Measurements from ENCODE around the gene KCNA5. TPM values are rescaled to one million over a fixed set of nuclear protein-coding genes. Genes with fewer than 3 reads are reported as not detected.
A peak's percentile ranks its signal among the peaks of the same experiment; 100 is the strongest.

The KCNA5 gene
- total RNA-seq, 6 donors from 2014 or later, result 0.61 to 1.3 (median 0.71) TPM; not detected in 2

DNA sequence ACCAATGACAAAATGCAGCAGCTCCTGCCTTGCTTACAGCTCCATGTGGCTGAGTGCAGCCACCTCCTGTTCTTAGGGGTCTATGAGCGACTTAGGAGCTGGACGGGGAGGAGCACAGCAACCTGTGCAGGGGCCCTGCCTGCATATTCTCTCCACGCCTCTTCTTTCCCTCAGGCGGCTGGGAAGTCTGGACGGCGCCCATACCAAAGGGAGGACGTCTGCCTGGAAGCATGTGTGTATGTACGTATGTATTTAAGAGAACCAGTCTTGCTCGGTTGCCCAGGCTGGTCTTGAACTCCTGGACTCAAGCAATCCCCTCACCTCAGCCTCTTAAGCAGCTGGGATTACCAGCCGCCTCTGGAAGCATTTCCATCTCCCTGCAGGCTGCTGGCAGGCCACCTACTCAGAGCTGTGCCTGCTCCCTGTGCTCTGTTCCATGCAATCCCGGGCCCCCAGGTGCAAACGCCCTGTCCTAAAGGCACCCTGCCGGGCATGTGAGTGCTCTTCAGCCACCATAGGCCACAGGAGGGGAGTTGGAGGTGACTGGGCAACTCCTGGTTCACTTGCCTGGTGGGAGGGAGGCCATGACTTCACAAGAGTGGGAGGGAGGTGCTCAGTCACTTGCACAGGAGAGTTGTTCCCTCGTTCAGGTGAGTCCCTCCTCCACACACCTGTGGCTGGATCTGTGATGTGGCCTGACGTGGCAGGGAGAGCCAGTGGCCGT is 44.3 kb downstream of the KCNA5 start:
- Histone ChIP-seq H3K27me3 (no peaks in the 10 kb centered on the region), H3K9me3 (no peaks in the 10 kb centered on the region), H3K27ac (no peak overlapping the region), H3K4me3 (no peak overlapping the region), H3K4me1 (no peaks in the 10 kb centered on the region), H3K36me3 (no peaks in the 10 kb centered on the region)
- TF ChIP-seq POLR2AphosphoS5 (IDR thresholded peaks at IDR 0.05), result no peak
- TF ChIP-seq, protein P1, sequence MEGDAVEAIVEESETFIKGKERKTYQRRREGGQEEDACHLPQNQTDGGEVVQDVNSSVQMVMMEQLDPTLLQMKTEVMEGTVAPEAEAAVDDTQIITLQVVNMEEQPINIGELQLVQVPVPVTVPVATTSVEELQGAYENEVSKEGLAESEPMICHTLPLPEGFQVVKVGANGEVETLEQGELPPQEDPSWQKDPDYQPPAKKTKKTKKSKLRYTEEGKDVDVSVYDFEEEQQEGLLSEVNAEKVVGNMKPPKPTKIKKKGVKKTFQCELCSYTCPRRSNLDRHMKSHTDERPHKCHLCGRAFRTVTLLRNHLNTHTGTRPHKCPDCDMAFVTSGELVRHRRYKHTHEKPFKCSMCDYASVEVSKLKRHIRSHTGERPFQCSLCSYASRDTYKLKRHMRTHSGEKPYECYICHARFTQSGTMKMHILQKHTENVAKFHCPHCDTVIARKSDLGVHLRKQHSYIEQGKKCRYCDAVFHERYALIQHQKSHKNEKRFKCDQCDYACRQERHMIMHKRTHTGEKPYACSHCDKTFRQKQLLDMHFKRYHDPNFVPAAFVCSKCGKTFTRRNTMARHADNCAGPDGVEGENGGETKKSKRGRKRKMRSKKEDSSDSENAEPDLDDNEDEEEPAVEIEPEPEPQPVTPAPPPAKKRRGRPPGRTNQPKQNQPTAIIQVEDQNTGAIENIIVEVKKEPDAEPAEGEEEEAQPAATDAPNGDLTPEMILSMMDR (IDR thresholded peaks at IDR 0.05), result no peak
- no peak for TF ChIP-seq POLR2A (IDR thresholded peaks at IDR 0.05)
- TF ChIP-seq EP300 (IDR thresholded peaks at IDR 0.05), result no peak
- ATAC-seq (ENCODE audit: low FRiP score in 2 of 2) (no peak), DNase-seq (no peak)
- WGBS, 2 donors, result 80 to 87% methylated on average over 10 to 13 of the region's 16 CpGs

DNA sequence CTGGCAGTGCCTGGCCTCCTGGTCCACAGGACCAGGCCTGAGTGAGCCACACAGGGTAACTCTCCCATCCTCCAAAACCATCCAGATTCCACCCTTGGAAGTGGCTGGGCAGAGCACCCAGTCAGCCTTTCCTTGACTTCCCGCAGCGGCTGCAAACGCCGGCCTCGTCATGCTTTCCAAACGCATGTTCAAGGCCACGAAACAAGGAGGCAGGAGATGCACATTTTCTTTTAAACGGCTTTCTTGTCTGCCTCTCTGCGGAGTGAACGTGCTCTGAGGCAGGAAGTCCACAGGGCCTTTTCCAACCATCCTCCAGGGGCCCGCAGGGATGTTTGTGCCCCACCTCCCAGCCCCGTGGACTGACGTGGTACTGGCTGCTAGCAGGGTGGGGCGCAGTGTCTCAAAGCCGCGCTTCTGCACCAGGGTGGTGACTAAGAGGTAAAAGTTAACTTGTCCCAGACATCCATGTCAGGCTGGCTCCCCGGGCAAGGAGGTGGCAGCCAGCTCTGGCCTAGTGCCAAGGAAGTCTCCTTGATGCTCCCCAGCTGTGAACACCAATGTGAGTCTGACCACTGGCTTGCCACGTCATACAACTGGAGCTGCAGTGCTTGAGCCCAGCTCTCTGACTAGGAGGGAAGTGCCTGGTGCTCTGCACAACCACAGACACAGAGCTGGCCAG is 45.0 kb downstream of the KCNA5 start:
- ATAC-seq (ENCODE audit: low FRiP score in 2 of 2) (peak in 1 of 2 donors; percentile 6), DNase-seq (peak in 1 of 2 donors; percentile 69)
- Histone ChIP-seq H3K9me3 (no peaks in the 10 kb centered on the region), H3K4me3 (no peak overlapping the region), H3K4me1 (no peaks in the 10 kb centered on the region), H3K27me3 (no peaks in the 10 kb centered on the region), H3K27ac (no peak overlapping the region), H3K36me3 (no peaks in the 10 kb centered on the region)
- WGBS, 2 donors, result 78 to 80% methylated on average over 16 to 18 of the region's 18 CpGs
- TF ChIP-seq EP300 (IDR thresholded peaks at IDR 0.05) (no peak), POLR2A (IDR thresholded peaks at IDR 0.05) (no peak), POLR2AphosphoS5 (IDR thresholded peaks at IDR 0.05) (no peak)
- TF ChIP-seq, protein P1 (IDR thresholded peaks at IDR 0.05), result no peak

DNA sequence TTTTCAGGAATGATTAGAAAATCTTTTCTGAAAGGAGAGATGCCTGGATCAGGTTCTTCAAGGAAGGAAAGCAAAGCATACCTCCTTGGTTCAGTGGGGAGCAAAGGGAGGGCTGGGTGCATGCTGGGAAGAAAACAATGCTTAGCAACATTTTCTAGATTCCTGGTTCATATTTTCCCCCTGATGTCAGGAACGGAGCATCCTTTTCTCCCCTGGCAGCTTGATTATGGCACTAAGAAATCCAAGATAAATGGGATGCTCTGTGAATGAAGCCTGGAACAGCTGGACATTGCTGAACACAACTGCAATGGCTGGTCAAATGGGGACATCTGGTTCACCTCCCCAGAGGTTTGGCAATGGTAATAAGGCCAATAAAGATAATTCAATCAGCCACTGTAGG is 50.9 kb downstream of the KCNA5 start:
- H3K27me3 ChIP-seq, result no peaks in the 10 kb centered on the region
- no peaks in the 10 kb centered on the region for H3K9me3 ChIP-seq
- no peaks in the 10 kb centered on the region for H3K36me3 ChIP-seq
- no peaks in the 10 kb centered on the region for H3K4me1 ChIP-seq
- no peak overlapping the region for H3K4me3 ChIP-seq
- no peak for TF ChIP-seq POLR2AphosphoS5 (IDR thresholded peaks at IDR 0.05)
- no peak for TF ChIP-seq POLR2A (IDR thresholded peaks at IDR 0.05)
- TF ChIP-seq, protein P1 (IDR thresholded peaks at IDR 0.05), result no peak
- no peak for TF ChIP-seq EP300 (IDR thresholded peaks at IDR 0.05)
- 54 to 60% methylated on average over 1 of the region's 1 CpG for WGBS, 2 donors
- ATAC-seq (ENCODE audit: low FRiP score in 2 of 2), result no peak
- no peak overlapping the region for H3K27ac ChIP-seq
- DNase-seq, result no peak

DNA sequence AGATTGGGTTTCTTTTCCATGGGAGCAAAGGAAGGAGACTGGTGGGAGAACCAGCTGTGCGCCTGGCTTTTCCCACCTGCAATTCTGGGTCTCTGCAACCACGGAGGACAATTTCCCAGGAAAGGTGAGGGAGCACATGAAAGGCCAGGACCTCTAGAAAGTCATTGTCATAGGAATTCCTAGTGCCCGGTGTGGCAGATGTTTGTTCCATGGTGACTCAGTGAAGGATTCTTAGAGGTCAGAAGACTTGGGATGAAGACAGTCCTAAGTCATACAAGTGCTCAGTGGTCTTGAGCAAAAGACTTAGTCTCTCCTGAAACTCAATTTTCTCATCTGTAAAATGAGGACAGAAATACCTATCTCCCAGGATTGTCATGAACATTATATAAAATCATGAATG is 51.3 kb downstream of the KCNA5 start:
- WGBS, 2 donors, result 78 to 80% methylated on average over 3 of the region's 3 CpGs
- TF ChIP-seq POLR2AphosphoS5 (IDR thresholded peaks at IDR 0.05) (no peak), EP300 (IDR thresholded peaks at IDR 0.05) (no peak), POLR2A (IDR thresholded peaks at IDR 0.05) (no peak)
- TF ChIP-seq, protein P1 (IDR thresholded peaks at IDR 0.05), result no peak
- no peak overlapping the region for H3K27ac ChIP-seq
- H3K27me3 ChIP-seq, result no peaks in the 10 kb centered on the region
- DNase-seq (no peak), ATAC-seq (ENCODE audit: low FRiP score in 2 of 2) (no peak)
- H3K9me3 ChIP-seq, result no peaks in the 10 kb centered on the region
- H3K4me3 ChIP-seq, result no peak overlapping the region
- H3K36me3 ChIP-seq, result no peaks in the 10 kb centered on the region
- H3K4me1 ChIP-seq, result no peaks in the 10 kb centered on the region

Other genes starting within 250 kb of the KCNA5 start
- 1 to 10 TPM in 1 of 6 donors, under 1 TPM in 1, not detected in 4; 0.44 to 2.5 TPM for gene KCNA1, start 134.0 kb upstream of the KCNA5 start, total RNA-seq